ENCODE measurements around the gene AP2A1.
"Not testable (repeated sequence)": the region's sequence is repeated elsewhere in the genome, so short reads cannot be mapped to it uniquely, and the experiment has no call there.

AP2A1 gene

DNA sequence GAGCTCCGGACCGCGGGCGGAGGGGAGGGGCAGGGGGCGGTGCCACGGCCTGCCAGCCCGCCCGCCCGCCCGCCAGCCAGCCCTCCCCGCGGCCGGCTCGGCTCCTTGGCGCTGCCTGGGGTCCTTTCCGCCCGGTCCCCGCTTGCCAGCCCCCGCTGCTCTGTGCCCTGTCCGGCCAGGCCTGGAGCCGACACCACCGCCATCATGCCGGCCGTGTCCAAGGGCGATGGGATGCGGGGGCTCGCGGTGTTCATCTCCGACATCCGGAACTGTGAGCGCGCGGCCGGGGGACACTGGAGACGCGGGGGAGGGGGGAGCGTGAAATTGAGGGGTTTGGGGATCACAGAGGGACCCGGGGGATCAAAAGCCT is at the start of gene AP2A1:
TSS of gene AP2A1 (plus strand) at position 72 of the 370 bp plus-strand sequence. CDS start at position 205, 133 bp downstream.
- no peak for DNase-seq

DNA sequence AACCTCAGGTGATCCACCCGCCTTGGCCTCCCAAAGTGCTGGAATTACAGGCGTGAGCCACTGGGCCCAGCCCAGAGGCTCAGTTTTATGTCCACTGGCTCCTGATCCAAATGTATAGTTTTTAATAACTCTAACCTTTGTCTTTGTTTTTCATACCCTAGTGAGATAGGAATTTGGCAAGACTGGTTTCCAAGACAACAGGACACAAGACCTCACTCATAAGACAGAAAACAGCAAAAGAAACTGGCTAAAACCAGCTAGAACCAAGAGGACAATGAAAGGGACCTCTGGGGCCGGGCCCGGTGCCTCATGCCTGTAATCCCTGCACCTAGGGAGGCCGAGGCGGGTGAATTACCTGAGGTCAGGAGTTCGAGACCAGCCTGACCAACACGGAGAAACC is 48.3 kb upstream of the AP2A1 start:
- DNase-seq = no peak

DNA sequence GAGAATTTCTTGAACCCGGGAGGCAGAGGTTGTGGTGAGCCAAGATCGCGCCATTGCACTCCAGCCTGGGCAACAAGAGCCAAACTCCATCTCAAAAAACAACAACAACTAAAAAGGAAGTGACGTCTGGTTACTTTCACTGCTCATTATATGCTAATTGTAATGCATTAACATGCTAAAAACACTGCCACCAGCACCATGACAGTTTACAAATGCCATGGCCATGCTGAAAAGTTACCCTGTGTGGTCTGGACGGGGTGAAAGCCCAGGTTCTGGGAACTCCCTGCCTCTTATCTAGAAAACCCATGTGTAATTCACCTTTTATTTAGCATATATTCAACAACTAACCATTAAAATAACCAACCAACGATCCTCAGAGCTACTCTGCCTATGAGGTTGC is 47.8 kb upstream of the AP2A1 start:
- no peak for DNase-seq

GRCh38 chr19:49719420-49719819 is 47.4 kb upstream of the AP2A1 start:
- not testable (repeated sequence) for DNase-seq

DNA sequence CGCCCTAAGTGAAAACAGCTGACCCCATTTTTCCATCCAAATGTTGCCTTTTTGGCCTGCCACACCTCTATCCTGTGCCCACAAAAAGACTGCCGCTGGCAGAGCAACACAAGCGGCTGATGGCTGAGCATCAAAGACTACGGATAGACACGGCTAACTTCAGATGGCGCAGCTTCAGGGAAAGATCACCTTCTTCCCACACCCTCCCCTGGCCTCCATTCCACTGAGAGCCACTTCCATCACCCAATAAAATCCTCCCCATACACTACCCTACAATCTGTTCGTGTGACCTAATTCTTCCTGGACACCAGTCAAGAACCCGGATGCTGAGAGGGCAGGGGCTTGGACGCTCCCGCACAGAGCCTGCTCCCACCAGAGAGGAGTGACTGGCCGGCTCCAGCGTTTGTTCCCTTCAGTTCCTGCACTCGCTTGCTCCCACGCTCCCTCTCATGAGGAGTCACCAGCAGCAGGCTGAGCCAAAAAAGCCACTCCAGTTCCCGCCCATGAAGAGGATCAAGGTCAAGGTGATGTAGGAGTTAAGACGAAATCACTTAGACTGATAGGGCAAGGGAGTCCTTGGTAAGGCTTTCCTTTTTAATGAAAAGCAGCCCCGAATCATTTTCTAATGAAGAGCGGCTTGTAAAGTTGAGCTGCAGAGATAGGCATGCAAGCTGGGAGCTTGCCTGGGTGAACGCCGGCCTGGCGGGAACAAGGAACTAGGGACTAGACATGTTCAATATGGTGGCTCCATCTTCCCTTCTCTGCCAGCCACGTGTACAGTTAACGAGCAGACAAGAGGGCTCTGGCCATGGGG is 39.4 kb upstream of the AP2A1 start:
- no peak for DNase-seq

DNA sequence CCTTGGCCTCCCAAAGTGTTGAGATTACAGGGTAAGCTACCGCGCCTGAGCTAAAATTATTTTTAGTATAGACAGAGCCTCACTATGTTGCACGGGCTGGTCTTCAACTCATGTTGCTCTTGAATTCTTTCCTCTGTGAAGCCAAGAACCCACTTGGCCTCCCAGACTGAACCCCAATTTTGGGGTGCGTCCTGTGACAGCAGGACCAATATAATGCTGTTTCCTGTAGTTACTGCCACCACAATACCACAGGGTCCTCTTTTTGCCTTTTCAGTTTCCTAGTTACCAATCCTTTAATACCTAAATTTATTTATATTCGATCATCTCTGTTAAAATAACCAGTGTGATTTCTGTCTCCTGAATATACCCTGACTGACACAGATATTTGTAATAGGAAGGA is 36.6 kb upstream of the AP2A1 start:
- no peak for DNase-seq

- DNase-seq = no peak
Observed at GRCh38 chr19:49738268-49738667, 28.5 kb upstream of the AP2A1 start.

GRCh38 chr19:49739098-49739497 is 27.7 kb upstream of the AP2A1 start:
- no peak for DNase-seq

GRCh38 chr19:49739933-49740332 is 26.9 kb upstream of the AP2A1 start:
- DNase-seq = no peak

- no peak for DNase-seq
Observed at GRCh38 chr19:49741210-49741844, 25.5 kb upstream of the AP2A1 start.

DNA sequence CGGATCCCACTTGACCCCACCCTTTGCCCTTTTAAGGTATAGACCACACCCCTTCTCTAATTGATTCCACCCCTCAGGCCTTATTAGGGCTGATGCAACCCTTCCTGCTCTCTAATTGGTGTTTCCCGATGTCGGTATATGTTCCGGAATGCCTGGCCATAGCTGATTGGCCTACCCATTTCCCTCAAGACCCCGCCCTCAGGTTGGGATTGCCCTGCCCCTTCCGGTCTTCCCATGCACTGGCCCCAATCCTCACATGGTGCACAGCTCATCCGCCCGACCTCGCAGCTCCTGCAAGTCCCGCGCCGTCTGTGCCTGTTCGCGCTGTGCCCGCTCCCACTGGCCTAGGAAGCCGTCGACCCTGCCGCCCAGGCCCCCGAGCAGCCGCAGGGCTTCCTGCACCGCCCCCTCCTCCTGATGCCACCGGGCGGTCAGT is 21.8 kb upstream of the AP2A1 start:
- DNase-seq = no peak

GRCh38 chr19:49746206-49746958 is 20.4 kb upstream of the AP2A1 start:
- DNase-seq = no peak

- DNase-seq = no peak
Observed at GRCh38 chr19:49749055-49749716, 17.6 kb upstream of the AP2A1 start.

GRCh38 chr19:49749771-49750170 is 17.0 kb upstream of the AP2A1 start:
- no peak for DNase-seq

DNA sequence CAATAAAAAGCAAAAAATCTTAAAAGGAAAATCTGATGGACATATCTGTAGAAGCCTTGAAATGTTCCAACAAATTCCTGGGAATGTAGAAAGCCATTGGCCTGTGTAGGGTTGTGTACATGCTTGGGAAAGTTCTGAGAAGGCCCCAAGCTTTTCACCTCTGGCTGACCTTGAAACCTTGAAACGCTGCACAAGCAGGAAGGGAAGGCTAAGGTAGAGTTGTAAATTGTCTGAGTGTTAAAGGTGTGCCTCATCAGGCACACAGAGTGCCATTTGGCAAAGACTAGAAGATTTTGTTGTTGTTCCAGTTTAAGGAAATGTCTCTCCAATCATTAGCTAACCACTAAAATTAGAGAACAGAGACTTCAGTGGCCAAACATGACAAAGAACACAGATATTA is 14.1 kb upstream of the AP2A1 start:
- no peak for DNase-seq

DNA sequence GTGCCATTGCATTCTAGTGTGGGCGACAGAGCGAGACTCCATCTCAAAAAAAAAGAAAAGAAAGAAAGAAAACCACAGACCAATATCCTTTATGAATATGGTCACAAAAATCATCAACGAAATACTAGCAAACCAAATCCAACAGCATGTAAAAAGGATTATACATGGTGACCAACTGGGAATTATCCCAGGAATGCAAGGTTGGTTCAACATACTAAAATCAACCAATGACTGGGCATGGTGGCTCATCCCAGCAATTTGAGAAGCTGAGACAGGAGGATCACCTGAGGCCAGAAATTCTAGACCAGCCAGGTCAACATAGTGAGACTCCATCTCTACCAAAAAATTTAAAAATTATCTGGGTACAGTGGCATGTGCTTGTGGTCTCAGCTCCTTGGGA is 10.8 kb upstream of the AP2A1 start:
- DNase-seq = no peak

DNA sequence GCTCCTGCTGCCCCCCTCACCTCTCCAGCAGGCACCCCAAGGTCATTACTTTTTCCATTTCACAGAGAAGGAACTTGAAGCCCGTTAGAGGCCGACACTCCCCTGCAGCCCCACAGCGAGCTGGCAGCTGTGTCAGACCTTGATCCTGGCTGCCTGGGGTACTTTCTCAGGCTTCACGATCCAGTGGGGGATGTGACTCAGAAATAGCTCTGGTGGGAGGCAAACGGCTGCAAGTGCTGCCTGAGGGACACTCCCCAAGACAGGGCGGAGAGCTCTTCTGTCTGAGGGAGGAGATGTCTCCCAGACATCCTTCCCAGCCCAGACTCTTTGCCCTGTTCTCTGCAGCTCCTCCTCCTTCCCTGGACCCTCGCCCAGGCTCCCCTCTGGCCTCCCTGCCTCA is 8.5 kb upstream of the AP2A1 start:
- DNase-seq = no peak

DNA sequence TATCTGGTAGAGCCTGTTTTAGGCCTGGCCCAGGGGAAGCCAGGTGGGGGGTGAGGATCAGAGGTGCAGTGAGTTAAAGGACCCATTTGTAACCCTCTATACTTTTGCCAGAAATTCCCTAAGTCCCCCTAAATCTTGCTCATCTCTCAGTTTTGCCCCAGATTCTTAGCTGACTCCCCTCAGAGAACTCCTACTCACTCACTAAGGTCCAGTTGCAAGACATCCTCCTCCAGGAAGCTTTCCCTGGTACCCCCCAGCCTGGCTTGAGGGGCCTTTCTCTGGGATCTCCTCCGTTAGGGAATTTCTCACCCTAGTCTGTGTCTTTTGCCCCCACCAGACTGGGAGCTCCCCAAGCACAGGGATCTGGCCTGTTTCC is 5.6 kb upstream of the AP2A1 start:
- no peak for DNase-seq

DNA sequence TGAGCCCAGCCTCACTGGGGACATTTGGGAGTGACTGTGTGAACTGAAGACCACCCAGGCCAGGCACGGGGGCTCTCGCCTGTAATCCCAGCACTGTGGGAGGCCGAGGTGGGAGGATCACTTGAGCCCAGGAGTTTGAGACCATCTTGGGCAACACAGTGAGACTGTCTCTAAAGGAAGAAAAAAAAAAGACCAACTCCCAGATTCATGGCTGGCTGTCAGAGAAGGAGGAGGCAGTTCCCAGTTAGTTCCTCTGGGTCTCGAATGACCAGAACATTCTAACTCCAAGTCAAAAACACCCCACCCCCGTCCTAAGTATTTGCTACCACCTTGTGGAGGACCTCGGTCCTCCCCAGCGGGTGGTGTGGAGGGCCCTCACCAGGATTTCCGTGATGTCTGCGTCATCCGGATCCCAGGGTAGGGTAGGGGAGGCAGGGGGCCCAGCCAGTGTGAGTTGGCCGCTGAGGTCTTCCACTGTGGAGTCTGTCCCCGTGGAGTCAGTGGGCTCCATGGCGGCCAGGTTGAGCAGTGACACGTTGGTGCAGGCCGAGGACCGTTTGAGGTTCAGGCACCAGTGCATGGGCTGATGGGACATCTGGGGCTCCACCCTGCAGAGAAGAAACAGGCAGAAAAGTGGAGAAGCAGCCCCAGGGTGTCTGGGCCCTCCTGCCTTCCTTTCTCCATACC is 5.0 kb upstream of the AP2A1 start:
- no peak for DNase-seq

GRCh38 chr19:49763230-49763629 is 3.6 kb upstream of the AP2A1 start, which contains the start of gene TSKS:
Gene TSKS (minus strand): TSS chr19:49763306. CDS start chr19:49763247, 59 bp downstream.
- DNase-seq = no peak

GRCh38 chr19:49764341-49764740 is 2.5 kb upstream of the AP2A1 start:
- no peak for DNase-seq

All from NCI-H1694 (cell line).